HG03520 (cell line): ENCODE data around the gene RAB10.
"Not testable (repeated sequence)": the region's sequence is repeated elsewhere in the genome, so short reads cannot be mapped to it uniquely, and the experiment has no call there.

Source experiments
- ATAC-seq: cut with Tn5 transposase; IDR thresholded peaks from one replicate; pipeline ENCODE4 v1.9.1; 2021; ENCODE audit warnings: mild to moderate bottlenecking, moderate library complexity; ENCODE audit not compliant: unreplicated experiment

Gene RAB10

GRCh38 chr2:26033818-26034636, at the start of gene RAB10:
Gene RAB10, plus strand, starts transcription at chr2:26034084. Its CDS starts 525 bp downstream, at chr2:26034609.
- ATAC-seq, result peak; percentile 89

GRCh38 chr2:25988134-25988533, 45.8 kb upstream of the RAB10 start:
- no peak for ATAC-seq

- ATAC-seq, result no peak
These were observed 44.7 kb upstream of the RAB10 start for GRCh38 chr2:25989154-25989553.

DNA sequence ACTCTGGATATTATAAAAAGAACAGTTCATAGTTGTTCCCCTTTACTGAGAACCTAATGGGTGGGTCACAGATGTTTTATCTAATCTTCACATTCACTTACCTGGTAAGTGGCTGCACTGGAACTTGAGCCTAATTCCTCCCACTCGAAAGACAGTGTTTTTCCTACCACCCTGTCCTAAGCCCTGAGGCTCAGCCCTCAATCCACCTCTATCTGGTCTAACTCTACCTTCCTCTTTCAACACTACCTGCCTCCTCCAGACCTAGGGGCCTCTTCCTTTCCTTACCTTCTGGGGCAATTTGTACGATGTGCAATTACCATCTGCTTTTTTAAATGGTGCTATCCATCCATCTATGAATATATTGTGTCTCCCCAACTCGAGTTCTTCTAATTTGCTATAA, 41.9 kb upstream of the RAB10 start:
- ATAC-seq, result no peak

GRCh38 chr2:25992556-25992955, 41.3 kb upstream of the RAB10 start:
- no peak for ATAC-seq

DNA sequence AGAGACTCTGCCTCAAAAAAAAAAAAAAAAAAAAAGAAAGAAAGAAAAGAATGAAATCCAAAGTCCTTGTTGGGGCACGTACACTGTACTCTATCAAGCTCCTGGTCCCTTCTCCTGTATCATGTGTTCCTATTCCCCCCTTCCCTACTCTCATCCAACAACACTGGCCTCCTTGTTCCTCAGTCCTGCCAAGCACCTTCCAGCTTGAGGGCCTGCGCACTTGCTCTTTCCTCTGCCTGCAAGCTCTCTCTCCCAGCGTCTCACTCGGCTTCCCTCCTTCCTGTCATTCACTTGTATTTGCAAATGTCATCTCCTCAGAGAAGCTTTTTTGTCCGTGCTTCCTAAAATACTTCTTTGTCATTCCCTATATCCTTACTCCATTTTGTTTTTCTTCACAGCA, 40.8 kb upstream of the RAB10 start:
- ATAC-seq, result no peak

DNA sequence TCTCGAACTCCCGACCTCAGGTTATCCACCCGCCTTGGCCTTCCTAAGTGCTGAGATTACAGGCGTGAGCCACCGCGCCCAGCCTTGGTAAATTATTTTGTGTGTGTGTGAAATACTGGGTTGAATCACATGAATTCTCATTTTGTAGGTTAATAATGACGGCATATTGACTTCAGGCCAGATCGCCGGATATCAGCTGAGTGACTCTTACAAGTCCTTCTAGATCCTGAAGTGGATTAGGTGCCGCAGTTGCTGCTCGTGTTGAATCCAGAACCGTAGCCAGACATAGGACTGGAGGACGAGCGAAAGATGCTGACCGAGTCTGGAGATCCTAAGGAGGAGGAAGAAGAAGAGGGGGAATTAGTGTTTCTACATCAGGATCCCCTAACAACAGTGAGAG, 39.4 kb upstream of the RAB10 start:
- ATAC-seq, result no peak

DNA sequence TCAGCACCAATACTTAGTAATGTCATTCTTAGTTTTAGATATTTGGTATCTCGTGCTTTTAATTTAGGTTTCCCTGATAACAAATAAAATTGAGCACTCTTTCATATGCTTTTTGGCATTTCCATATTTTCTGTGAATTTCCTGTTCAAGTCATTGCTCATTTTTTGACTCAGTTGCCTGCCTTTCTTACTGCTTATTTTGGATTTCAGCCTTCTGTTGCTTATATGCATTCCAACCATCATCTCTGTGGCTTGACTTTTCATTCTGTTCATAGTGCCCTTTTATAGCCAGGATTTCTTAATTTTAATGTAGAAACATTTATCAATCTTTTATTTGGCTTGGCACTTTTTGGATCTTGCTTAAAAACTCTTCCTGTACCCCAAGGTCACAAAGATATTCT, 37.0 kb upstream of the RAB10 start:
- no peak for ATAC-seq

GRCh38 chr2:25998816-25999383, 35.0 kb upstream of the RAB10 start:
- ATAC-seq, result not testable (repeated sequence)

DNA sequence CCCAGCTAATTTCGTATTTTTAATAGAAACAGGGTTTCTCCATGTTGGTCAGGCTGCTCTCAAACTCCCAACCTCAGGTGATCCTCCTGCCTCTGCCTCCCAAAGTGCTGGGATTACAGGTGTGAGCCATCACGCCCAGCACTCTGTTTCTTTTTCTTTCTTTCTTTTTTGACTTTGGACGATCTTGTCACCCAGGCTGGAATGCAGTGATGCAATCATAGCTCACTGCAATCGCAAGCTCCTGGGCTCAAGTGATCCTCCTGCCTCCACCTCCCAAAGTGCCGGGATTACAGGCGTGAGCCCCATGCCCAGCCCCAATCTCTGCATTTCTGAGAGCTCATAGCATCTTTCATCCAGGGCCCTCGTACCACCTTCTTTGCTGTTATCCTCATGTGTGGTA, 34.5 kb upstream of the RAB10 start:
- not testable (repeated sequence) for ATAC-seq

- no peak for ATAC-seq
These were observed 33.3 kb upstream of the RAB10 start for GRCh38 chr2:26000561-26001082.

DNA sequence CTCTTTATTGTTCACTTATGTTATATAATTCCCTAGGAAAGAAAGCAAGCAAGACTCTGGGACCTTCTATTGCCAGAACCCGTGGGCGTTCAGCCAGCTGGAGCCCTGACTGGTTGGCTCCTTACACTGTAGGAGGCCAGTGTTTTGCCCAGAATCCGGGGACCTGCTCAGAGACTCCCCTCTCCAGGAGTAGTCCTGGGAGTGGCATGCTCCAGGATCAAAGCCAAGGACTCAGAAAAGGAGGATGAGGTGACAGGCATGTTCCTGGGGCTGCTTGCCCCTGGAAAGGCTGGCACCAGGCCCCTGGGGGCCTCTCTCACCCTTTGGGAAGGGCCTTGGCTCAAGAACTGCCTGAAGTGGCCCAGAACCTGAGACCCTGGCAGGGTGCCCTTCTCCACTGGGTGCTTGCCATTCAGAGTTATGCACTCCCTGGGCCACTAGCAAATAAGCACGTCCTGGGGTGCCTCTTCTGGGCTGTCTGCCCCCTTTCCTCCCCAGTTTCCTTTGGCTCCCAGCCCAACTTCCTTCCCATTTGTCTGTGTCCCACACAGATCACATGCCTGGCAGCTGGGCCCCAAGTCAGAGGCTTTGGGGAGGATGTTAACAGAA, 32.0 kb upstream of the RAB10 start:
- no peak for ATAC-seq

DNA sequence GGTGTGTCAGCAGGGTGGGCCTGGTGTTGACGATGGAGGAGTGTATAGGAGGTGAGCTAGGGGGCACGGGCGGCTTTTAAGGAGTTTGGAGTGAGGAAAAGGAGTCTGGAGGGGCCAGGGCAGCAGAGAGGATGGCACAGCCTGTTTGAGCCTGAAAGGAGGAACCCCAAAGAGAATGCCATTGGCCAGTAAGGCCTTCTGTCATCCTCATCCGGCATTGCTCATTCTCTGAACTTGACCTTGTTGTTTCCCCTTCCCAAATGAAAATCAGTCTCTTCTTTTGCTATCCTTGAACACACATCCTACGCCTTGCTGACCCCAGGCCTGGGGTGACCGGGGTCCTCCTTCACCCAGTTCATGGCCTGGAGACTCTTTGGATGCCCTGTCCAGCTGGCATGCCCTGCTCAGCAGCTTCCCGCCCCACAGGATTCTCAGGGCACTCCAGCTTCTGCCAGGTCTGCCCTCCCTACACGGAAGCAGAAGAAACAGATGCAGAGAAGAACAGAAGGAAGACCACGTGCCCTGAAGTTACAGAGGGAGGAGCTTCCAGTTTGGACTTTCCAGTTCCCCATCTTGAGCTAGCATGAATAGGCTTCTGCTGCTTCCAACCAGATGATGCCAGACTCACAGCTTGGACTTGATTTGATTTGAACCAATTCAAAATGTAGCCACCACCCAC, 31.1 kb upstream of the RAB10 start:
- no peak for ATAC-seq

DNA sequence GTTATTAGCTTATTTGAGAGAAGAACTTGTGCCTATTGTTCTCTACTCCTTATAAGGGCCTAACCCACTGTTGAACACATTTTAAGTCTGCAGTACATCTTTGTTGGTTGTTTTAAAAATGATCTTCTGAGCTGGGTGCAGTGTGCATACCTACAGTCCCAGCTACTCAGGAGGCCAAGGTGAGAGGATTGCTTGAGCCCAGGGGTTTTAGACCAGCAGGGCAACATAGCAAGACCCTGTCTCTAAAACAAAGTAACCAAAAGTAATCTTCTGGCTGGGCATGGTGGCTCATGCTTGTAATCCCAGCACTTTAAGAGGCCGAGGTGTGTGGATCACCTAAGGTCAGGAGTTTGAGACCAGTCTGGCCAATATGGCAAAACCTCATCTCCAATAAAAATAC, 25.8 kb upstream of the RAB10 start:
- ATAC-seq, result no peak

- ATAC-seq, result no peak
These were observed 24.9 kb upstream of the RAB10 start for GRCh38 chr2:26008851-26009566.

DNA sequence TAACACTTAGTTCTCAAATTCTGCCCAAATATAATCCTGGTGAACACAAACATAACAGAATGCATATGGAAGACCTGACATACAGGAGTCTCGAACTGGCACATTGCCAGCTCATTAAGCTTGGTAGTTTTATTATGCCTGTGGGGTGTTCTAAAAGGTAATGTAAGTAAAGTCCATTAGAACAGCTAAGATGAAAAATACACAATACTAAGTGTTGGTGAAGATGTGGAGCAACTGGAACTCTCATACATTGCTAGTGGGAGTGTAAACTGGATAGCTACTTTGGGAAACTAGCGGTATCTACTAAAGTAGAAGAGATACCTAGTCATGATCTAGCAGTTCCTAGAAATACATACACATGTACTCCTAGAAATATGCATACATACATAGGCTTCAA, 24.3 kb upstream of the RAB10 start:
- ATAC-seq, result no peak

DNA sequence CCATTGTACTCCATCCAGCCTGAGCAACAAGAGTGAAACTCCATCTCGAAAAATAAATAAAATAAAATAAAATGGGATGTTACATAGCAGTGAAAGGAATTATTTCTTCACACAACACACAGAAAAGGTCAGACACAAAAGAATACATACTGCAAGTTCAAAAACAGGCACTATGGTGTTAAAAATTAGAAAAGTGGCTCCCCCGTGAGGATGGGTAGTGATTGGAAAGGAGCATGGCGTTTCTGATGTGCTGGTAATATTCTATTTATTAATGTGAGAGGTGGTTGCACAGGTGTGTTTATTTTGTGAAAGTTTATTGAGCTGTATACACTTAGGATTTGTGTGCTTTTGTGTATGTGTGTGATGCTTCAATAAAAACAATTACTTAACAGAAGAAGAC, 22.9 kb upstream of the RAB10 start:
- no peak for ATAC-seq

- no peak for ATAC-seq
These were observed 22.3 kb upstream of the RAB10 start for GRCh38 chr2:26011609-26011989.

DNA sequence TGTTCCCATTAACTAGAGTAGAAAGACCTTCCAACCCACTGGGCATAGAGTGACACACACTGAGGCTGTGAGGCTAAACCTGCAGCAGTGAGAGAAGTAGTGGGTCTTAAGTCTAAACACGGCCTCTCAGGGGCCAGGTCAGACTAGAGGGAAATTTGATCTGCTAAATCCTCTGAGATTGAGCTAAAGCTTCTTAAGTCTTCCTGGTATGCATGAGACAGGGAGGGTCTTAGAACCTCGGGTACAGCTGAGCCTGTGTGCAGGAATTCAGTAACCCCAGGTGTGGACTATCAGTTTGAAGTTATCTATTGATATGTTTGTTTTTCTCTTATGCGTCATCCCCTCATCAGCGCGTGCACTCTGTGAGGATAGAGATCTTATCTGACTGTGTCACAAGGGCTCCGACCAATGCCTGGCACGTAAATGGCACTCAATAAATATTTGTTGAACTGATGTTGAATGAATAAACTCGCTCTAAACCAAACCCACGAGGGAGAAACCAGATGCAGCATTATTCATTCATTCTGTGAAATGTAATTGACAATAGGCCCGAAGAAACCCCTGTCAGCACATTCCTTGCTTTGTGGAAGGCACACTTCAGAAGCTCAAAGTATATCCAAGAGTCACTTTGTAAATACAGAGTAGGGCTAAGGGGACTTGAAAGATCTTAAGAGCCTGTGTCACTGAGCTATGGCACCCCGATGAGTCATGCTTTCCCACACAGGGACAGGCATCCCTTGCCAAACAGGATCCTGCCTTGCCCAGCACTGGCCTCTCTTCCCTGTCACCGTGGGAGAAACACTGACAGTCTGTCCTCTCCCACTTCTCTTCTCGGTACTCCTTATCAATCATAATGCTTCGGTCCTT, 21.7 kb upstream of the RAB10 start:
- ATAC-seq, result no peak

DNA sequence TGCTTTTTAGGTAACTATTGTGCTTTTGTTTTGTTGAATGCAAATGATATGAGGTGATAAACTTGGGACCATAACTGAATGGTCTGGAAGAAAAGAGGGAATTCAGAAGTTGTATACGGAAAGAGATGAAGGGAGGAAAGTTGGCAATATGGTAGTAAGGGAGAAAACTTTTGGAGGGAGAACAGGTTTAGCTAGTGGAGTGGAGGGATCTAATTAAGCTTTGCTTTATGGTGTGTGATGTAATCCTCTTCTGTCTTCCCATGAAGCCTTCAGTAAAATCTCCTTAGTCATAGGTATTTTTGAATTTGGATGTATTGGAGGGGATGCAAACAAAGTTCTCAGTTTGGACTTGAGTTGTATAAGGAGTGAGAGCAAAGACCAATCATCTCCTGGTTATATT, 20.2 kb upstream of the RAB10 start:
- no peak for ATAC-seq
